Tibial nerve (tissue), 4 donors: ENCODE results near the gene HFM1.

Source experiments
- CTCF ChIP-seq, 5 experiments: fragments of 200-600 bp in 3 of 5; fragments of 450-650 bp in 2 of 5; sonication (generic) in 3 of 5; IDR thresholded peaks; one replicate each; pipeline ENCODE4 v1.5.1; 2016 to 2019; ENCODE audit warnings: antibody characterized with exemption in 5 of 5, mild to moderate bottlenecking in 3 of 5, moderate library complexity in 2 of 5
- EP300 ChIP-seq, 2 donors: sonication (generic); formaldehyde crosslinking; IDR thresholded peaks; one replicate each; pipeline ENCODE4 v1.6.1; 2017; ENCODE audit warnings: antibody characterized with exemption in 2 of 2, mild to moderate bottlenecking in 1 of 2
- POLR2A ChIP-seq, 2 donors: fragments of 450-650 bp; IDR thresholded peaks; one replicate each; pipeline ENCODE4 v1.6.1; 2017; ENCODE audit warnings: antibody characterized with exemption in 2 of 2, mild to moderate bottlenecking in 2 of 2, moderate library complexity in 2 of 2

- TF ChIP-seq POLR2A (IDR thresholded peaks at IDR 0.05), result no peak
- TF ChIP-seq CTCF (IDR thresholded peaks at IDR 0.05), result no peak
- TF ChIP-seq EP300 (IDR thresholded peaks at IDR 0.05), result no peak
Observed at GRCh38 chr1:91244737-91245136, 159.9 kb downstream of the HFM1 start.
